Neural cell (in vitro differentiated cells): ENCODE measurements around the gene NPAS3.

ENCODE experiments used
- RAD21 ChIP-seq: fragments of 450-650 bp; conservative IDR thresholded peaks from 2 replicates; pipeline ENCODE4 v1.6.1; 2014; ENCODE audit warnings: antibody characterized with exemption, mild to moderate bottlenecking, moderate library complexity
- TAF1 ChIP-seq: IDR thresholded peaks from 2 replicates; pipeline ENCODE4 v1.6.1; 2012; ENCODE audit warnings: low read depth
- TF ChIP-seq, protein P1 (sequence below): fragments of 450-650 bp; IDR thresholded peaks from 2 replicates; pipeline ENCODE4 v1.5.1; 2014; ENCODE audit warnings: antibody characterized with exemption, mild to moderate bottlenecking, moderate library complexity; ENCODE audit not compliant: poor library complexity, severe bottlenecking

- TF ChIP-seq, protein P1, sequence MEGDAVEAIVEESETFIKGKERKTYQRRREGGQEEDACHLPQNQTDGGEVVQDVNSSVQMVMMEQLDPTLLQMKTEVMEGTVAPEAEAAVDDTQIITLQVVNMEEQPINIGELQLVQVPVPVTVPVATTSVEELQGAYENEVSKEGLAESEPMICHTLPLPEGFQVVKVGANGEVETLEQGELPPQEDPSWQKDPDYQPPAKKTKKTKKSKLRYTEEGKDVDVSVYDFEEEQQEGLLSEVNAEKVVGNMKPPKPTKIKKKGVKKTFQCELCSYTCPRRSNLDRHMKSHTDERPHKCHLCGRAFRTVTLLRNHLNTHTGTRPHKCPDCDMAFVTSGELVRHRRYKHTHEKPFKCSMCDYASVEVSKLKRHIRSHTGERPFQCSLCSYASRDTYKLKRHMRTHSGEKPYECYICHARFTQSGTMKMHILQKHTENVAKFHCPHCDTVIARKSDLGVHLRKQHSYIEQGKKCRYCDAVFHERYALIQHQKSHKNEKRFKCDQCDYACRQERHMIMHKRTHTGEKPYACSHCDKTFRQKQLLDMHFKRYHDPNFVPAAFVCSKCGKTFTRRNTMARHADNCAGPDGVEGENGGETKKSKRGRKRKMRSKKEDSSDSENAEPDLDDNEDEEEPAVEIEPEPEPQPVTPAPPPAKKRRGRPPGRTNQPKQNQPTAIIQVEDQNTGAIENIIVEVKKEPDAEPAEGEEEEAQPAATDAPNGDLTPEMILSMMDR, result no peak
- TF ChIP-seq TAF1 (no peak), RAD21 (no peak)
These were observed 909.3 kb downstream of the NPAS3 start for GRCh38 chr14:33848009-33848408.
